ENCODE data around the gene INPP5D.

Gene INPP5D

DNA sequence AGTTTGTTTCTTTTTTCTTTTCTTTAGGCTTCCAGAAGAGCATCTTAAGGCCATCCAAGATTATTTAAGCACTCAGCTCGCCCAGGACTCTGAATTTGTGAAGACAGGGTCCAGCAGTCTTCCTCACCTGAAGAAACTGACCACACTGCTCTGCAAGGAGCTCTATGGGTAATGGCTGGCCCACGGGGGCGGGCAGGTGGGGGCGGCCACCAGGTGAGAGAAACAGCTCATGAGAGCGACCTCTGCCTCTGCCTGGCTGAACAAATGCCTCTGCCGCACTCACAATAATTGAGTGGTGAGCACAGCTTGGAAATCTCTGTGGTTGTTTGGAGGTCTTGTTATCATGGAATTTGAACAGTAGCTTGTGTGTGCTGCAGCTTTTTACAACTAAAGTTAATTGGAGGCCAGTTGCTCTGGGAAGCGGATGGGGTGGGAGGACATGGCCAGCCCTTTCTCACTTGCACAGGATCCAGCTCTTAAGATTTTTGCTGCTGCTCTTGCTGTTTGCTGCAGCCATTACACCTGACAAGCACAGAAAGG is 70.4 kb downstream of the INPP5D start:
- no peaks in the 10 kb centered on the region for H3K36me3 Mint-ChIP-seq (ENCODE audit: low read depth)
- no peak overlapping the region for H3K27ac Mint-ChIP-seq
- H3K4me3 Mint-ChIP-seq: no peak overlapping the region
- TF ChIP-seq, protein P1, sequence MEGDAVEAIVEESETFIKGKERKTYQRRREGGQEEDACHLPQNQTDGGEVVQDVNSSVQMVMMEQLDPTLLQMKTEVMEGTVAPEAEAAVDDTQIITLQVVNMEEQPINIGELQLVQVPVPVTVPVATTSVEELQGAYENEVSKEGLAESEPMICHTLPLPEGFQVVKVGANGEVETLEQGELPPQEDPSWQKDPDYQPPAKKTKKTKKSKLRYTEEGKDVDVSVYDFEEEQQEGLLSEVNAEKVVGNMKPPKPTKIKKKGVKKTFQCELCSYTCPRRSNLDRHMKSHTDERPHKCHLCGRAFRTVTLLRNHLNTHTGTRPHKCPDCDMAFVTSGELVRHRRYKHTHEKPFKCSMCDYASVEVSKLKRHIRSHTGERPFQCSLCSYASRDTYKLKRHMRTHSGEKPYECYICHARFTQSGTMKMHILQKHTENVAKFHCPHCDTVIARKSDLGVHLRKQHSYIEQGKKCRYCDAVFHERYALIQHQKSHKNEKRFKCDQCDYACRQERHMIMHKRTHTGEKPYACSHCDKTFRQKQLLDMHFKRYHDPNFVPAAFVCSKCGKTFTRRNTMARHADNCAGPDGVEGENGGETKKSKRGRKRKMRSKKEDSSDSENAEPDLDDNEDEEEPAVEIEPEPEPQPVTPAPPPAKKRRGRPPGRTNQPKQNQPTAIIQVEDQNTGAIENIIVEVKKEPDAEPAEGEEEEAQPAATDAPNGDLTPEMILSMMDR (IDR thresholded peaks at IDR 0.05; ENCODE audit: unreplicated experiment in 3 of 3): no peak
- H3K27me3 Mint-ChIP-seq (ENCODE audit: low read depth): peaks cover 9% of the 10 kb centered on the region
- peaks cover 5% of the 10 kb centered on the region for H3K9me3 Mint-ChIP-seq
- no peaks in the 10 kb centered on the region for H3K4me1 Mint-ChIP-seq

DNA sequence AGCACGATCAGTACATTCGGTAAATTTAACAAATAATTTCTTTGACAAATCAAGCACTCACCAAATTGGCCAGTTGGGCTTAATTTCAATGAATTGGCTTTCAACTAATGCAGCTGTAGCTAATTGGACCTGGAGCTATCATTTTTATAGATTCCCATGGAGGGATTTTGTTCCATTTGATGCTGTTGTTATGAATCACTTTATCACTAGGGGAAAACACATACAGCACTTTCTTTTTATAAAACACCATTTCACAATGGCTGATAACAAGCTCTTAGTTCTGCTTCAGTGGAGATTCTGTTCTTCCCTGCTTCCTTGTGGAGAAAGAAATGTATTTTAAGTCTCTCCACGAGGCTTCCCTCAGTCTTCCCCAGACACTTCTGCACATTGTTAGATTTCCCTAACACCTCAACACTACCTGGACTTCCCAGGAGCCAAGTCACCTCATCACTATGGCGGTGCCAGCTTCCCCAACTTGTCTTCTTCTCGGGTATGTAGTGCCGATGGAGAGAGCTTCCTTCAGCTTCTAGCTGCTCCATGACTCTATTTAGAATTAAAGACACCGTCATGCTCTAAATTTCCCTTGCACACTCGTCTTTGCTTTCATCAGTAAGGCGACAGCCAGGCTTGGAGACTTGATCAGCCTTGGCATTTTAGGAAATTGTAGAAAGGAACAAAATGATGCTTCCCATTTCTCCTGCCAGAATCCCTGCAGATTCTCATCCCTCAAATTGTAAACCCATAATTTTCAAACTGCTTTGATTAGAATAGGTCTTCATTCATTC is 72.0 kb downstream of the INPP5D start:
- Mint-ChIP-seq H3K27me3 (ENCODE audit: low read depth) (peaks cover 9% of the 10 kb centered on the region), H3K4me3 (no peak overlapping the region), H3K4me1 (no peaks in the 10 kb centered on the region), H3K27ac (no peak overlapping the region), H3K36me3 (ENCODE audit: low read depth) (no peaks in the 10 kb centered on the region), H3K9me3 (peaks cover 5% of the 10 kb centered on the region)
- TF ChIP-seq, protein P1 (IDR thresholded peaks at IDR 0.05; ENCODE audit: unreplicated experiment in 3 of 3): no peak

DNA sequence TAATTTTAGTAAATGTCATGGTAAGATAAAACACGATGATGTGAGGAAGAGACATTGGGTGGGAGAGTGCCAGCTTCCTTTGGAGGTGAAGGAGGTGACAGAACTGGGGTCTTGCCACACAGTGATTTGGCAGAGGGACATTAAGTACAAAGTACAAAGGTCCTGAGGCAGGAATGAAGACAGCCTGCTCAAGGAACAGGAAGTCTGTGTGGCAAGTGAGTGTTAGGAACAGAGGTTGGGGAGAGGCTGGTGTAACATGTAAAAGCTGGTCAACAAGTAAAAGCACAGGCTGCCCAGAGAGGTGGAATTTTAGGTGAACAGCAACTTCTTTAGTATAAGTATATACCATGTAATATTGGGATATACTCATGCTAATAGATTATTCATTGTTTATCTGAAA is 73.1 kb downstream of the INPP5D start:
- TF ChIP-seq, protein P1 (IDR thresholded peaks at IDR 0.05; ENCODE audit: unreplicated experiment in 3 of 3): no peak
- Mint-ChIP-seq H3K9me3 (peaks cover 5% of the 10 kb centered on the region), H3K4me1 (no peaks in the 10 kb centered on the region), H3K27me3 (ENCODE audit: low read depth) (peaks cover 9% of the 10 kb centered on the region), H3K4me3 (no peak overlapping the region), H3K36me3 (ENCODE audit: low read depth) (no peaks in the 10 kb centered on the region), H3K27ac (no peak overlapping the region)

DNA sequence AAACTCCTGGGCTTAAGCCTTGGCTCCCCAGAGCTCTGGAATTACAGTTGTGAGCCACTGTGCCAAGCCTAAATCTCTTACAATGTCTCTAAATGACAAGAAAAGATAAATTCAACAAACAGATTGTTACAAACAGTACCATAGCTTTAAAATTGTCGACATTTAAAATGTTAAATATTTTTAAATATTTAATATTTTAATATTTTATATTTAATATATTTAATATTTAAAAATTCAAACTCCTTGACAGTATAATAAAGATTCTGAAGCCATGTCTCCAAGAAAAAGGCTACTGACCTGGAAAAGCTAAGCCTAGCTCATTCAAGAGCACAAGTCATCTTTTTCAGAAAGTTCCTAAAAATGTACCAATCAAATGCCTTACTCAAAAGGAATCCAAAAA is 75.3 kb downstream of the INPP5D start:
- H3K27me3 Mint-ChIP-seq (ENCODE audit: low read depth): peaks cover 9% of the 10 kb centered on the region
- H3K36me3 Mint-ChIP-seq (ENCODE audit: low read depth): no peaks in the 10 kb centered on the region
- H3K9me3 Mint-ChIP-seq: peaks cover 5% of the 10 kb centered on the region
- TF ChIP-seq, protein P1 (IDR thresholded peaks at IDR 0.05; ENCODE audit: unreplicated experiment in 3 of 3): no peak
- H3K27ac Mint-ChIP-seq: no peak overlapping the region
- H3K4me1 Mint-ChIP-seq: no peaks in the 10 kb centered on the region
- no peak overlapping the region for H3K4me3 Mint-ChIP-seq

DNA sequence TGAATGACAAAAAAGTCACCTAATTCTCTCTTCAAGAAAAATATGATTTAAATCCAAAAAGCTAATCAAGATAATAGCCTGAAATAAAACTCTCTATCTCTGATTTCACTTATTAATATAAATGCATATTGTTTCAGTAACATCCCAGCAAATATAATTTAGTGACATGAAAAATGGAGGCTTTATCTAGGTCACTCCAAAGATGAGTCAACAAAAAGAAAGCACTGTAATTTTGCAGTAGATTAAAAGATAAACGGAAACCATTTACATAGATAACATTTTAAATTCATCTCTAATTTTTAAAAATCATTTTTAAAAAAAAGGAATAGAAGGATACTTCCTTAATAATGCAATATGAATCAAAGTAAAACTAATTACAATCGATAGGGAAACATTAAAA is 76.9 kb downstream of the INPP5D start:
- TF ChIP-seq, protein P1 (IDR thresholded peaks at IDR 0.05; ENCODE audit: unreplicated experiment in 3 of 3): no peak
- Mint-ChIP-seq H3K36me3 (ENCODE audit: low read depth) (no peaks in the 10 kb centered on the region), H3K4me1 (no peaks in the 10 kb centered on the region)

More for the DNA sequence above, 76.9 kb downstream of the INPP5D start:
- H3K9me3 Mint-ChIP-seq: peaks cover 5% of the 10 kb centered on the region
- H3K27me3 Mint-ChIP-seq (ENCODE audit: low read depth): peaks cover 8% of the 10 kb centered on the region
- no peak overlapping the region for H3K4me3 Mint-ChIP-seq
- no peak overlapping the region for H3K27ac Mint-ChIP-seq
